Activated CD4-positive, alpha-beta T cell treated with anti-CD3 and anti-CD28 coated beads for 1 hour (primary cell): ENCODE data around the gene ZFP36L1.
"Not testable (repeated sequence)": the region's sequence is repeated elsewhere in the genome, so short reads cannot be mapped to it uniquely, and the experiment has no call there.

Experiments used
- DNase-seq: peaks from one replicate; pipeline ENCODE4 v3.0.0-alpha.2; 2020

Gene ZFP36L1

GRCh38 chr14:68782091-68782981 lies 10.5 kb downstream of the ZFP36L1 start:
- DNase-seq, result peak; percentile 22

DNA sequence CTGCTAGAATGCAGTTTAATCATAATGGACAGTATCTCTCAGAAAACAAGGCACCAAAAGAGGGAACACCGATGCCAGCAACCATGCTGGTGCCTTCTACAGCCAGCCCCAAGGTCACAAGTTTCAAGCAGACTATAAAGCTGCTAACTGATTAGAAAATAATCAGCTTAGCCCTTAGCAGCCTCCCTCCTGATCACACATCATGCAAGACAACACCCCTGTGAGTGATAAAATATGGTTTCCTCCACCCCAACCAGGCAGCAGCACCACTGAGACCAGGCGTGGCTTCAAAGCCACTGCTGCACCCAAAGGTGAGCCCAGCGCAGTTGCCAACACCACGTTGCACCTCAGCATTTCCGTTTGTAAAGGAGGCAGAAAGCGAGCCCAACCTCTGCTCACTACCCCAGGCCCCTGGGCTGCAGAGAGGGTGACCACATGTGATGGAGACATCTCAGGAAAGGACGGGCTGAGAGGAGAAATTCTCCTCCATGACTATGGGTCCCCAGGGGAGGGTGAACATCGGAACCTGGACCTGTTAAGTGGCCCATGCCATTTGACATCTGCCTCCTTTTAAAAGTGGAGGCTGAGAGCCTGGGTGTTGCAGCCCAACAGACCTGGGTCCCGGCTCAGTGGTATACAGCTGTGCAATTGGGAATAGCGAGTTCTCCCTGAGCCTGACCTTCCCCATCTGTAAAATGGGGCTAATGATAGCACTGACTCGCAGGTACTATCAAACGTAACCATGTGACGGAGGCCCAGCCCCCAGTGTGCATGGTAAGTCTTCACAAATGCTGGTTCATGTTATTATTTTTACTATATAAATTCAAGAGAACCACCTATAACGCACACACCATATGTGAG lies 11.5 kb downstream of the ZFP36L1 start:
- DNase-seq, result peak; percentile 38

DNA sequence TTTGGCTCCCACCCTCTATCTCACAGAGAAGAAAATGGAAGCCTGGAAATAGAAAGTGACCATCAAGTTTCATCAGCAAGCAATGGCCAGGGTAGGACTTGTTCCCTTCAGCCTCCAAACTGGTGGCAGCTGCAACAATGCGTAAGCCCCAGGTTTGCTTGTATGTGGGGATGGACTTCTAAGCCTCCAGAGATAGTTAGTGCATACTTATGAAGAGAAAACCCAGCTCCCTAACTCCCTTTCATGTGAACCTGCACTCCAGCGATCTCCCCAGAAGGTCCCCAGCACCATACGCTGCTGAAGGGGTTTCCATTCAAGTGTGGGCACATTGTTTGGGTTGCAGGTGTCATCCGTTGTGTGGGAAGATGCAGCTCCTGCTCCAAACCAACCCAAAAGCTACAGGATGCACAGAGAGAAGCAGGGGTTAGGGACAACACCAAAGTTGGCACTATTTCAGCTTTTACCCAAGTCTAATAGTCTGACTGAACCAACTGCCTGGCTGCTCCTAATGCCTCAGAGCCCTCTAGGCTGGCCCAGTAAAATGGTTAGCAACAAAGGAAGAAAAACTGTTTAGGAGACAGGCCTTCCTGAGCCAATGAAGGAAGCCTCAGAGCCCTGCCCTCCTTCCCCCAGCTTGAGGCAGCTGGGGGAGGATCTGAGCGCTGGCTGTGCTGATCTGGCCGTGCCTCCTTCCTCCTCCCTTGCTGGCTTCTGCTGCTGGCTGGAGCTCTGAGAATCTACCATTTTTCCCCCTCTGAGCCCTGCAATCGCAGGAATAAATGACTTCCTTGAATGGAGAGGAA lies 12.3 kb downstream of the ZFP36L1 start:
- no peak for DNase-seq

DNA sequence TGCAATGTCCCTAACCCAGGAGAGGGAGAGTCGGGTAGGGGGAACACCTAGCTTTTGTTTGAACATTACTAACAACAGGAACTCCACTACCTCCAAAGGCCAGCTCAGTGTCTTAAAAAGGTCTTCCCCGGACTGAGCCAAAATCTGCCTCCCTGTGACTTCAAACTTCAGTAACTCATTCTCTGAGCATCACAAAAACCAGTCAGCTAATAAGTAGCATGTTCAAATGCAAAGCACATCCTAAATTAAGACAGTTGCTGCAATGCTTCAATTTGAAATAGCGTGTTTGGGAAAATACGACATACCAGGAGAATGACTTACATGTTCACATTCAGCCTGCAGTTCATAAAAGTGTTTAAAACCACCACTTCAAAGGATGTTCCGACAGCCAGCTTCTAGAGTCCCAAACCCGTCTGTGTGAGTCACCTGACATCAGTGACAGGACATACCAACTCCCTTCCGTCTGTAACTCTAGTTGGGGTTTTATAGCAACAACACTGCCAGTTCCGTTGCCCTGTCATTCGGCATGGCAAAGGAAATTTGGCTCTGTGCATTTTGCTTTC lies 13.0 kb downstream of the ZFP36L1 start:
- DNase-seq, result peak; percentile 44

DNA sequence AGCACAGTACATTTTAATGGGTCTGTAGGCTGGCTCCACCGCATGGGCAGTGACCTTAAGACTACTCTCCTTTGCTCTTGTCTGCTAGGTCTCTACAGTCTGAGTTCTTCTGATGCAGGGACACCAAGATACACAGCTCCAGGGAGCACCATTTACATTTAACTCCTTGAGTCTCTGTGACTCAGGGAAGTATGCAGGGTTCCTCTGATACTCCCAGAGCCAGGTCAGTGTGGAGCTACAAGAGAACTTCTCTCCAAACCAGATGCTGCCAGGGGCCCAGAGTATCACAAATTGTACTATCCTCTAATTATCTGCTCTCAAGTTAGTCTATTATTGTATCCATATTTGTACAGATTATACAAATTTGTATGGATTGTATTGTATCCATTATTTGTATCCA lies 15.2 kb downstream of the ZFP36L1 start:
- no peak for DNase-seq

GRCh38 chr14:68775614-68776126 lies 17.2 kb downstream of the ZFP36L1 start:
- no peak for DNase-seq

GRCh38 chr14:68774771-68775613 lies 17.9 kb downstream of the ZFP36L1 start:
- DNase-seq, result no peak

- DNase-seq, result no peak
Observed at GRCh38 chr14:68772761-68773381, 20.0 kb downstream of the ZFP36L1 start.

- DNase-seq, result no peak
Observed at GRCh38 chr14:68771631-68772030, 21.2 kb downstream of the ZFP36L1 start.

DNA sequence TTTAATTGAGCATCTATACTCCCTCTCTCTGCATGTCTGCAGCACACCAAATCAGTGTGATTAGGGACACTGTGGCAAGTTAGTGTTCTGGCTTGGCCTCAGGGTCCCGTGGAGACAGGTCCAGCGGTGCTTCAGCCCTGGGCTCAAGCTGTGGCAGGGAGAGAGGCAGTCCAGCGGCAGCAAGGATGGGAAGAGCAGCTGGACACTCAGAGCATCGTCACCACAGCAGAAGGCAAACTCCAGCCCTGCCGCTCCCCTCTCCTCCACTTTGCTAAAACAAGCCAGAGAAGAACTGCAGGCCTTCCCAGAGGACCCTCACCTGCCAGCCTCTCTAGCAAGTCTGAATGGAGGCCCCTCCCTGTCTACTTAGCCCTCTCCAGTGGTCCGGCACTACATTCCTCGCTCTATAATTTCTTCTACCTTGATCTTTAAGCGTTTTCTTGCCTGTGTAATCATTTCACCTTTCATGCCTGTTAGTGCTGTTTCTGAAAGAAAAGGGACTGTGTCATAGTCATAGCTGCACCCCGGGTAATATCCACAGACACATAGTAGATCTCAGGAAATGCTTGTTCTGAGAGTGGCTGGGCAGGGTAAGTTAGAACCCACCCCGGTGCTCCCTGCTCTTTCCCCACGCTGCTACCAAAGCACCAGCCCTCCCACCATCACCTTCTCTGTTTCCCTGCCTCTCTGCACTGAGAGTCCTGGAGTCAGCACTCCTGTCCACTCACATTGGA lies 22.1 kb downstream of the ZFP36L1 start:
- no peak for DNase-seq

GRCh38 chr14:68770051-68770450 lies 22.8 kb downstream of the ZFP36L1 start:
- no peak for DNase-seq

DNA sequence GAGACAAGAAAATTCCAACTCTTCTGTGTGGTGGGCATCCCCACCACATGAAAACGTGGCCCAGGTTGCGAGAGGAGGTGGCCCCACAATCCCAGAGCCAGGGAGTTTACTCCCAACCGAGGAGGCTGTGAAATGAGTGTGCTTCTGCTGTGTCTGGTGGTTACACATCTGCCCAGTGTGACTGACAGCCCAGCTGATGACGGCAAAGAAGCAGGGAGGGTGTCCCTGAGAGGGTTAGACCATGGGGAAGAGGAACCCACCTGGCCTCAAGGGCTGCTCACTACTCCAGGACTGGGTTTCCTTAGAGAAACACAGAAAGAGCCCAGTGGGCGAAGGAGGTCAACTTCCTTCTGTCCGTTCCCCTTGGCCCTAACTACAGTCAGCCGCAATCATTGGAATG lies 24.6 kb downstream of the ZFP36L1 start:
- DNase-seq, result no peak

DNA sequence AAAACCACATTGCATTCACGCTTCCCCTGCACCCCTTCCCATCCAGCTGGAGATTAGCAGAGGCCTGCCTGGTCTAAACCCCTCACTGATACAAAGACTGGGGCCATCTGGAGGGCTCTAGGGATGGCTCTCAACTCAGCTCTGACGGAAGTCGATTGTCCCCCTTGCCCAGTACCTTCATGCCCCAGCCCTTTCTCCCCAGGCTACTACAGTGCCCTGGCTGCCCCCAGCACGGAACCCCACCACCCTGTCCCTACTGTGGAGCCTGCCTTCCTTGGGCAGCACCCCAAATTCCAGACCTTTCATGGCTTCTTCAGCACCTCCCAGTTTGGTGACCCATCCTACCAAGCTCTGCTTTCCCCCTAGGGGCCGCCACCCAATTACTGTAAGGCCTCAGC lies 25.6 kb downstream of the ZFP36L1 start:
- DNase-seq, result no peak

DNA sequence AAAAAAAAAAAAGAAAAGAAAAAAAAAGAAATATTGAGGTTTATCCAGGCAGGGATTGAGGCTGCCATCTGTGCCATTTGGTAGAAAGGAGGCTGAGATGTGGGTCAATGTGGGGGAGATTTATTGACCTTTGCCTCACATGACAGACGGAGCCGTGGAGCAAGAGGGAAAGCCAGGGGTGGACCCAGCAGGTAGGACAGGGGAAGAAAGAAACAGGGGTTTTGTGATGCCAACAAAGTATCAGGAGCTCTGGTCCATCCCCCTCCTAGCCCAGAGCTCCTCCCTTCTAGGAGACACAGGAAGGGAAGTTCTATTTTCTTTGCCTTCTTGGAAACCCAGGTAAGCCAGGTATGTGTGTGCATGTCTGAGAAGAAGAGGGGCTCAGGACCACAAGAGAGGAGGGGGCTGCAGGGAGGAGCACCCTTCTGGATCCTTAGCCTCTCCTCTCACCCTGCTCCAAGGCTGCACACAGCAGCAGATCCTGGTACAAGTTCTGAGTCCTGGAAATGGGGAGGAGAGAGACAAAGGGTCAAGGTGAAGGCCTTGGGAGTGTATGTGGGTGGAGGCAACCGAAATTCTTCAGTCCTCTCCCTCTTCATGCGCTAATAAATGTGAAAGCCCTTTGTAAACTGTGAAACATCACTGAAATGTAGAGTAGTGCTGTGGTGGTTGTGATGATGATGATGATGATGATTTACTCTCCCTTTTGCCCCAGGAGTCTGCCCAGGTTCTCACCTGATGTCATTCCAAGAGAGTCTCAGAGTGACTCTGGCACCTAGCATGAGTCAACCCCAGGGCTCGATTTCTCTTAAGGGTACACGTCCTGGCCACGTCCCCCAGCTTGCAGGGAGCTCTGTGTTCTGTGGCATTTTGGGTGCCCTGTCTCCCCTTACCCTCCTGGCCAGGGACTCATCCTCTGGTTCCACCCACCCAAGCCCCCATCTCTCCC lies 26.3 kb downstream of the ZFP36L1 start:
- DNase-seq, result no peak

DNA sequence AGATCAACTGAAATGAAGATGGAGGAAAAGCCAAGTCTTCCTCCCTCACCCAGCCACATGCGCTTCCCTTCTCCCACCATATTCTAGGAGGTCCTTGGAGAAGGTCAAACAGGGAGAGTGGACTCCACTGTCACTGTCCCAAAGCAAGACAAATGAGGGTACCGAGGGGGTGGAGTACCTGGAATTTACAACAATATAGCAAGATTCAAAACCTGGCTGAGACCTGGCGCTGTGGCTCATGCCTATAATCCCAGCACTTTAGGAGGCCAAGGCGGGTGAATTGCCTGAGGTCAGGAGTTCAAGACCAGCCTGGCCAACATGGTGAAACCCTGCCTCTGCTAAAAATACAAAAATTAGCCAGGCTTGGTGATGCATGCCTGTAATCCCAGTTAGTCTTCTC lies 29.0 kb downstream of the ZFP36L1 start:
- not testable (repeated sequence) for DNase-seq

DNA sequence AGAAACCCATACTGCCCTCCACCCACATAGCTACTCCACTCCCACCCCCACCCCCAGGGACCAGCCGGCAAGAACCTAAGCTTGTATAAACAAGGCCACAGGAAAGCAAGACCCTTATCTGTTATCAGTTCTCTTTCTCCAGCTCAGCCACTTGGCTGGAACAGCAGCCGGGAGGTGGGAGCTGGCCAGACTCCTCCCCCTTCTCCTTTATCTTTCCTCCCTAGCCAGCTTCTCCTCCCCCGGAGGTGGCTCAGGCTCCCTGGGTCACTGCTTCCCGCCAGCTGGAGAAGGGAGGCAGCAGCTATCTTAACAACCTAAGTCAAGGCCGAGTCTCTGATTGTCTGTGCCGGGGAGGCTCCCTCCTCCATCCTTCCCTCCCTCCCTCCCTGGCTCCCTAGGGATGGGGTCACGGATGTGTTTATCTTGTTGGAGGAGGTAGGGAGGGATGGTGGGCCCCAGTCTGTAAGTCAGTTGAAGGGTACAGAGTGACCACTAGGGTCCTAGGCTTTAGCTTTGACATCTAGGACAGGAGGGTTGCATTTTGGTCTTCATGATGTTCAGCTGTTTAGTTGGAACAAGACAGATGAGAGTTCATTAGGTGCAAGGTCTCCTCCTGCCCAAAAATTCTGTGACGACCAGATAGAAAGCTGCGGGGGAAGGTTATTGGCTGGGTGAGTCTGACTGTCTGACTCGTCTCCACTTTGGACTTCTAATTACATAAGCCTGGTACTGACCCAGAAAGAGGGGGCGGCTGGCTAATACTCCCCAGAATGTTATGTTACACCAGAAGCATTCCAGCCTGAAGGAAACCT lies 29.7 kb downstream of the ZFP36L1 start:
- no peak for DNase-seq

DNA sequence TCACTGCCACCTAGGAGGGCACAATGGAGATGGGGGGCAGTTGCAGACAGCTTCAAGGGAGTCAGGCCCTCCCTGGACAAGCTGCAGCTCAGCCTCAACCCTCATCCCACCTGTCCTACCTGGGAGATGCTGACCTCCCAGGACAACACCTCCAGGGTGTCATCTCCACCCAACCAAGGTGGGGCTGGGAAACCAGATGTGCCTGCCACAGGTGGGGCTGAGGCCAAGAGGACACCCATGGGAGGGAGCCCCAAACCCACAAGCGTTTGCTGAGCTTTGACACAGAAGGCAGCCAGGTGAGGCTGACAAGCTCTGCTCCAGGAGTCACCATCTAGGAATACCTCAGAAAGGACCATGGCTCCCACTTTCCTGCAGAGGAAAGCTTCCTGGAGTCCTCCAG lies 31.5 kb downstream of the ZFP36L1 start:
- DNase-seq, result no peak

GRCh38 chr14:68760761-68761160 lies 32.1 kb downstream of the ZFP36L1 start:
- no peak for DNase-seq
